BLaER1 treated with 17β-estradiol and CSF1 and Interleukin-3, amounts not matched to agents 10 nM and 100 nM (cell line): Measurements from ENCODE around the gene TSPOAP1.

ENCODE experiments used
- H3K27ac ChIP-seq, 11 experiments: shearing (Covaris generic); formaldehyde crosslinking; 2 replicates each; pipeline ENCODE4 v1.8.1; 2022
- H3K27me3 ChIP-seq, 11 experiments: shearing (Covaris generic); formaldehyde crosslinking; 2 replicates each; pipeline ENCODE4 v1.8.1; 2022
- H3K36me3 ChIP-seq, 11 experiments: shearing (Covaris generic); formaldehyde crosslinking; 2 replicates each; pipeline ENCODE4 v1.8.1; 2022
- H3K4me1 ChIP-seq, 10 experiments: shearing (Covaris generic); formaldehyde crosslinking; 2 replicates each; pipeline ENCODE4 v1.8.1; 2022
- H3K4me2 ChIP-seq, 11 experiments: shearing (Covaris generic); formaldehyde crosslinking; 2 replicates each; pipeline ENCODE4 v1.8.1; 2022
- H3K4me3 ChIP-seq, 10 experiments: shearing (Covaris generic); formaldehyde crosslinking; 2 replicates each; pipeline ENCODE4 v1.8.1; 2022
- H3K9ac ChIP-seq, 11 experiments: shearing (Covaris generic); formaldehyde crosslinking; 2 replicates each; pipeline ENCODE4 v1.8.1; 2022
- H3K9me3 ChIP-seq, 11 experiments: shearing (Covaris generic); formaldehyde crosslinking; replicated peaks in 1 of 11; 2 replicates each; pipeline ENCODE4 v1.8.1; 2022
- H4K20me1 ChIP-seq, 11 experiments: shearing (Covaris generic); formaldehyde crosslinking; 2 replicates each; pipeline ENCODE4 v1.8.1; 2022
- Cebpa-rat ChIP-seq, 11 experiments: shearing (Covaris generic); IDR thresholded peaks; 2 replicates each; pipeline ENCODE4 v1.8.1; 2022

Gene TSPOAP1, protein sequence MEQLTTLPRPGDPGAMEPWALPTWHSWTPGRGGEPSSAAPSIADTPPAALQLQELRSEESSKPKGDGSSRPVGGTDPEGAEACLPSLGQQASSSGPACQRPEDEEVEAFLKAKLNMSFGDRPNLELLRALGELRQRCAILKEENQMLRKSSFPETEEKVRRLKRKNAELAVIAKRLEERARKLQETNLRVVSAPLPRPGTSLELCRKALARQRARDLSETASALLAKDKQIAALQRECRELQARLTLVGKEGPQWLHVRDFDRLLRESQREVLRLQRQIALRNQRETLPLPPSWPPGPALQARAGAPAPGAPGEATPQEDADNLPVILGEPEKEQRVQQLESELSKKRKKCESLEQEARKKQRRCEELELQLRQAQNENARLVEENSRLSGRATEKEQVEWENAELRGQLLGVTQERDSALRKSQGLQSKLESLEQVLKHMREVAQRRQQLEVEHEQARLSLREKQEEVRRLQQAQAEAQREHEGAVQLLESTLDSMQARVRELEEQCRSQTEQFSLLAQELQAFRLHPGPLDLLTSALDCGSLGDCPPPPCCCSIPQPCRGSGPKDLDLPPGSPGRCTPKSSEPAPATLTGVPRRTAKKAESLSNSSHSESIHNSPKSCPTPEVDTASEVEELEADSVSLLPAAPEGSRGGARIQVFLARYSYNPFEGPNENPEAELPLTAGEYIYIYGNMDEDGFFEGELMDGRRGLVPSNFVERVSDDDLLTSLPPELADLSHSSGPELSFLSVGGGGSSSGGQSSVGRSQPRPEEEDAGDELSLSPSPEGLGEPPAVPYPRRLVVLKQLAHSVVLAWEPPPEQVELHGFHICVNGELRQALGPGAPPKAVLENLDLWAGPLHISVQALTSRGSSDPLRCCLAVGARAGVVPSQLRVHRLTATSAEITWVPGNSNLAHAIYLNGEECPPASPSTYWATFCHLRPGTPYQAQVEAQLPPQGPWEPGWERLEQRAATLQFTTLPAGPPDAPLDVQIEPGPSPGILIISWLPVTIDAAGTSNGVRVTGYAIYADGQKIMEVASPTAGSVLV (N-terminal part only)

GRCh38 chr17:58328195-58329034 is at the start of gene TSPOAP1:
Gene TSPOAP1, minus strand, starts transcription at chr17:58328795. Its CDS starts 875 bp downstream, at chr17:58327920.
- Histone ChIP-seq H3K4me1 (peaks cover 53 to 73% (median 68%) of the 10 kb centered on the region in 10 experiments), H3K36me3 (peaks cover 12 to 29% (median 23%) of the 10 kb centered on the region in 11 experiments), H3K4me3 (peak within 1 kb of the TSS; percentile 86 to 100 (median 99)), H3K27ac (peak within 1 kb of the TSS; percentile 40 to 100 (median 99); a peak in 21 of 22 replicates), H3K9ac (peak within 1 kb of the TSS; percentile 60 to 100 (median 97)), H3K4me2 (peak within 1 kb of the TSS; percentile 95 to 100 (median 98)), H3K9me3 (peaks cover 0 to 11% (median 7%) of the 10 kb centered on the region in 11 experiments; a peak in 10 of 22 replicates), H3K27me3 (peaks cover 0 to 23% (median 11%) of the 10 kb centered on the region in 11 experiments; a peak in 10 of 22 replicates), H4K20me1 (peaks cover 48 to 89% (median 62%) of the 10 kb centered on the region in 11 experiments)
- peak in 2 of 11 experiments; percentile 11 to 50; a peak in 3 of 22 replicates for TF ChIP-seq Cebpa-rat (IDR thresholded peaks at IDR 0.05)

- no peak for TF ChIP-seq Cebpa-rat (IDR thresholded peaks at IDR 0.05)
- no peaks in the 10 kb centered on the region for H3K36me3 ChIP-seq
- H3K4me3 ChIP-seq, result no peak overlapping the region
- H4K20me1 ChIP-seq, result no peaks in the 10 kb centered on the region
- H3K27me3 ChIP-seq, result no peaks in the 10 kb centered on the region
- H3K9me3 ChIP-seq, result no peaks in the 10 kb centered on the region
- no peak overlapping the region for H3K9ac ChIP-seq
- H3K4me1 ChIP-seq, result peaks cover 19 to 46% (median 26%) of the 10 kb centered on the region in 10 experiments
- H3K27ac ChIP-seq, result no peak overlapping the region
- no peak overlapping the region for H3K4me2 ChIP-seq
Measured at GRCh38 chr17:58377661-58378060, 49.1 kb upstream of the TSPOAP1 start.

GRCh38 chr17:58377093-58377601 is 48.6 kb upstream of the TSPOAP1 start:
- no peak overlapping the region for H3K4me3 ChIP-seq
- peaks cover 16 to 41% (median 22%) of the 10 kb centered on the region in 10 experiments for H3K4me1 ChIP-seq
- H3K9me3 ChIP-seq, result no peaks in the 10 kb centered on the region
- H3K27me3 ChIP-seq, result no peaks in the 10 kb centered on the region
- no peak overlapping the region for H3K9ac ChIP-seq
- no peak overlapping the region for H3K27ac ChIP-seq
- no peaks in the 10 kb centered on the region for H3K36me3 ChIP-seq
- H3K4me2 ChIP-seq, result peak overlapping the region in 2 of 11 experiments; percentile 38 to 40; a peak in 1 of 22 replicates
- H4K20me1 ChIP-seq, result no peaks in the 10 kb centered on the region
- TF ChIP-seq Cebpa-rat (IDR thresholded peaks at IDR 0.05), result no peak

- no peak overlapping the region for H3K9ac ChIP-seq
- H3K4me1 ChIP-seq, result peaks cover 16 to 36% (median 20%) of the 10 kb centered on the region in 10 experiments
- H4K20me1 ChIP-seq, result no peaks in the 10 kb centered on the region
- no peak overlapping the region for H3K27ac ChIP-seq
- H3K36me3 ChIP-seq, result no peaks in the 10 kb centered on the region
- H3K9me3 ChIP-seq, result no peaks in the 10 kb centered on the region
- TF ChIP-seq Cebpa-rat (IDR thresholded peaks at IDR 0.05), result no peak
- H3K4me2 ChIP-seq, result peak overlapping the region in 3 of 11 experiments; percentile 20 to 51 (median 40); a peak in 5 of 22 replicates
- no peaks in the 10 kb centered on the region for H3K27me3 ChIP-seq
- no peak overlapping the region for H3K4me3 ChIP-seq
Measured at GRCh38 chr17:58376472-58377000, 47.9 kb upstream of the TSPOAP1 start.

DNA sequence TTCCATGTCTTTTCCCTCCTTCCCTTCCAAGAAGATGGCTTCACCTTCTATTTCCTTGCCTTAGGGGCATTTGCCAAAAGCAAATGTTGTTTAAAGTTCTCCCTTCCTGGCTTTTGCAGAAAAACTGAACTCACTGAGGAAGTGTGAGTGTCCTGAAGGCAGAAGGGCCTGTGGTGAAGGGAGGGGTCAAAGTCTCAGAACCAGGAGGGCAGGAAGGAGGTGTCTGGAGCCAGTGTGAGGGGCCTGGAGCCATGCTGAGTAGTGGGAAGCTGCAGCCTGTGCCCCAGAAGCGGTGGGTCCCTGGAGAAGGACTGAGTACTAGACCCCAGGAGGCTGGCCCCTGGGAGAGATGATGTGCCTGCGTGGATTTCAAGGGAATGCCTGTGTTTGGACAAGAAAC is 47.2 kb upstream of the TSPOAP1 start:
- TF ChIP-seq Cebpa-rat (IDR thresholded peaks at IDR 0.05), result no peak
- Histone ChIP-seq H3K27me3 (no peaks in the 10 kb centered on the region), H3K9me3 (no peaks in the 10 kb centered on the region), H3K36me3 (no peaks in the 10 kb centered on the region), H3K27ac (no peak overlapping the region), H3K9ac (no peak overlapping the region), H4K20me1 (no peaks in the 10 kb centered on the region), H3K4me3 (no peak overlapping the region), H3K4me2 (peak overlapping the region in 4 of 11 experiments; percentile 24 to 51 (median 40); a peak in 6 of 22 replicates), H3K4me1 (peaks cover 16 to 36% (median 20%) of the 10 kb centered on the region in 10 experiments)

- Histone ChIP-seq H3K27ac (no peak overlapping the region), H3K4me2 (peak overlapping the region in 3 of 11 experiments; percentile 40 to 51 (median 40); a peak in 4 of 22 replicates)
- TF ChIP-seq Cebpa-rat (IDR thresholded peaks at IDR 0.05), result no peak
Measured at GRCh38 chr17:58375256-58375655, 46.7 kb upstream of the TSPOAP1 start.

DNA sequence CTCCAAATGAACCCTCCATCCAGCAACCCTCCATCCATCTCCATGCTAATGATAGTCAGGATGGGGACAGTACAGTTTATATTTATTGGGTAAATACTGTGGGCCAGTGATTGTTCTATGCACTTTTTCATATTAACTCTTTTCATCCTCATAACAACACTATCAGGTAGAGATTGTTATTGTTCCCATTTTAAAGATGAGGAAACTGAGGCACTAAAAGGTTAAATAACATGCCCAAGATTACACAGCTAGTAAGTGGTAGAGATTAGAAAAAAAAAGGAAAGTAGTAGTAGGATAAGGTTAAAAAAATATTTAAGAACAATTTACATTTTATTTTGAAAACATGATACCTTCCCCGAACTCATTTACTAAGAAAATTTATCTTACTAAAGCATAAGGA is 45.3 kb upstream of the TSPOAP1 start:
- H3K4me2 ChIP-seq, result no peak overlapping the region
- peaks cover 0 to 5% (median 0%) of the 10 kb centered on the region in 11 experiments; a peak in 1 of 22 replicates for H4K20me1 ChIP-seq
- no peak overlapping the region for H3K4me3 ChIP-seq
- H3K27ac ChIP-seq, result no peak overlapping the region
- no peaks in the 10 kb centered on the region for H3K27me3 ChIP-seq
- H3K9ac ChIP-seq, result no peak overlapping the region
- no peak for TF ChIP-seq Cebpa-rat (IDR thresholded peaks at IDR 0.05)
- H3K36me3 ChIP-seq, result no peaks in the 10 kb centered on the region
- no peaks in the 10 kb centered on the region for H3K9me3 ChIP-seq
- peaks cover 5 to 29% (median 22%) of the 10 kb centered on the region in 10 experiments for H3K4me1 ChIP-seq

More at GRCh38 chr17:58375256-58375655, 46.7 kb upstream of the TSPOAP1 start:
- H3K4me3 ChIP-seq, result no peak overlapping the region
- H3K9ac ChIP-seq, result no peak overlapping the region
- no peaks in the 10 kb centered on the region for H3K36me3 ChIP-seq
- H3K9me3 ChIP-seq, result no peaks in the 10 kb centered on the region
- peaks cover 16 to 36% (median 22%) of the 10 kb centered on the region in 10 experiments for H3K4me1 ChIP-seq
- H3K27me3 ChIP-seq, result no peaks in the 10 kb centered on the region
- H4K20me1 ChIP-seq, result no peaks in the 10 kb centered on the region; a peak in 1 of 22 replicates
